ENCODE results near the gene DBNL.

DBNL gene

GRCh38 chr7:44051611-44052220, 7.2 kb downstream of the DBNL start:
- Mint-ChIP-seq H3K4me1 (peaks cover 63% of the 10 kb centered on the region), H3K9me3 (no peaks in the 10 kb centered on the region), H3K4me3 (no peak overlapping the region), H3K27ac (peak overlapping the region; percentile 18), H3K36me3 (ENCODE audit: low read depth) (peaks cover 60% of the 10 kb centered on the region), H3K27me3 (no peaks in the 10 kb centered on the region)
- ATAC-seq (no peak), DNase-seq (no peak)

DNA sequence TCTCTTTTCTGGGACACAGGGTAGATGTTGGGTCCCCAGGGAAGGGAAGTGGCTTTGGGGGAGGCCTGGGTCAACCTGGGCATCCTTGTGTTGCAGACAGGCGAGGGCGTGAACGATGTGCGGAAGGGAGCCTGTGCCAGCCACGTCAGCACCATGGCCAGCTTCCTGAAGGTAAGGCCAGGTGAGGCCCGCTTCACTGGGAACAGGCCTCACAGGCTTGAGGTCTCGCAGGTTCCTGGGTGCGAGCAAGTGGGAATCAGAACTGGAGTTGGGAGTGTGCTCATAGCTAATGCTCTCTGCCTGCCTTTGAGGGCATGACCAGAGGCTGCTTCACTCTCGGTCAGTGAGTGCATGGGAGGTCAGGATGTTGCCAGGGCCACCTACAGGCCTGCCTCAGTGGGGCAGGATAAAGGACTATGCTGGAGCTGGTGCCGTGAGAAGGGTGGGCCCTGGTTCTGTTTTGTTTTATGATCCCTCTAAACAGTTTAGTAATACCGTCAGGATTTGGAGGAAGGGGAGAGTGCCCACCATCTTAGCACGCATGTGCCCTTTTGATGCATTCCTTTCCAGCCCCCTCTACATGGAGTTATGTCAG, 8.4 kb downstream of the DBNL start:
- ATAC-seq: no peak
- Mint-ChIP-seq H3K36me3 (ENCODE audit: low read depth) (peaks cover 59% of the 10 kb centered on the region), H3K4me1 (peaks cover 56% of the 10 kb centered on the region), H3K9me3 (no peaks in the 10 kb centered on the region), H3K27me3 (no peaks in the 10 kb centered on the region), H3K4me3 (no peak overlapping the region), H3K27ac (peak overlapping the region; percentile 12)
- DNase-seq: no peak

- DNase-seq: no peak
- peaks cover 38% of the 10 kb centered on the region for H3K4me1 Mint-ChIP-seq
- no peak for ATAC-seq
- no peak overlapping the region for H3K27ac Mint-ChIP-seq
- H3K4me3 Mint-ChIP-seq: no peak overlapping the region
- H3K9me3 Mint-ChIP-seq: no peaks in the 10 kb centered on the region
- H3K27me3 Mint-ChIP-seq: no peaks in the 10 kb centered on the region
- peaks cover 55% of the 10 kb centered on the region for H3K36me3 Mint-ChIP-seq (ENCODE audit: low read depth)
These were observed 12.2 kb downstream of the DBNL start for GRCh38 chr7:44056681-44057080.

GRCh38 chr7:44057181-44057848, 12.8 kb downstream of the DBNL start:
- peaks cover 35% of the 10 kb centered on the region for H3K4me1 Mint-ChIP-seq
- H3K27me3 Mint-ChIP-seq: no peaks in the 10 kb centered on the region
- no peak overlapping the region for H3K4me3 Mint-ChIP-seq
- no peak for DNase-seq
- H3K27ac Mint-ChIP-seq: no peak overlapping the region
- peaks cover 51% of the 10 kb centered on the region for H3K36me3 Mint-ChIP-seq (ENCODE audit: low read depth)
- H3K9me3 Mint-ChIP-seq: no peaks in the 10 kb centered on the region
- ATAC-seq: no peak

DNA sequence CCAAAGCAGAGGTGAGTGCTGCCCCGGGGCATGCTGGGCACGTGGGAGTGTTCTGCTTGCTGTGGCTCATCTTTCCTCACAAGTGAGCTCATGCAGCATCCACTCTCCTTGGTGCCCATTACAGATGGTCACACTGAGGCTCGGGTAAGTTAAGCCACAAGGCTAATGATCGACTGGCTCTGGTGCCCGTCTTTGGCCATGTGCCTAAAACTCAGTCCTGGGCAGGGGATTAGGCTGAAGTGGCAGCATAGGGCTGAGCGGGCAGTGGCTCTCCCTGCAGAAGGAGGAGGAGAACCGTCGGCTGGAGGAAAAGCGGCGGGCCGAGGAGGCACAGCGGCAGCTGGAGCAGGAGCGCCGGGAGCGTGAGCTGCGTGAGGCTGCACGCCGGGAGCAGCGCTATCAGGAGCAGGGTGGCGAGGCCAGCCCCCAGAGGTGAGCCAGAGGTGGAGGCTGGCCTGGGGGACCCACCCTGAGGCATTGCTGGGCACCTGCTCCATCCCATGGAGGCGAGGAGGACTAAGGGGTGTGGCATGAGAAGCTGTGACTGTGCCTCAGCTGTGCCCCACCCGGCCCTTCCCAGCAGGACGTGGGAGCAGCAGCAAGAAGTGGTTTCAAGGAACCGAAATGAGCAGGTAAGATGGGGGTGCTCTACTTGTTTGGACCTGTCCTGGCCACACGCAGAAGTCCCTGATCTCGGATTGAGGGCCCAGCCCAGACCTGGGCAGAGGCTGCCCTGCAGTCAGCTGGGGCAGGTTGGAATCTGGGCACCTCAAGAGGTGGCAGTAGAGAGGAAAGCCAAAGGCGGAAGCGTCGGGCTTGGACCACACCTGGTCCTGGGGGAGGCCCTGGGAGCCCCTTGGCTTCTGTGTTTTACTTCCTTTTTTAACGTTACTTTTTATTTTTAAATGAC, 13.6 kb downstream of the DBNL start:
- DNase-seq: no peak
- Mint-ChIP-seq H3K4me1 (peaks cover 35% of the 10 kb centered on the region), H3K9me3 (no peaks in the 10 kb centered on the region), H3K4me3 (no peak overlapping the region), H3K27me3 (no peaks in the 10 kb centered on the region), H3K36me3 (ENCODE audit: low read depth) (peaks cover 46% of the 10 kb centered on the region), H3K27ac (peak overlapping the region; percentile 76)
- no peak for ATAC-seq

DNA sequence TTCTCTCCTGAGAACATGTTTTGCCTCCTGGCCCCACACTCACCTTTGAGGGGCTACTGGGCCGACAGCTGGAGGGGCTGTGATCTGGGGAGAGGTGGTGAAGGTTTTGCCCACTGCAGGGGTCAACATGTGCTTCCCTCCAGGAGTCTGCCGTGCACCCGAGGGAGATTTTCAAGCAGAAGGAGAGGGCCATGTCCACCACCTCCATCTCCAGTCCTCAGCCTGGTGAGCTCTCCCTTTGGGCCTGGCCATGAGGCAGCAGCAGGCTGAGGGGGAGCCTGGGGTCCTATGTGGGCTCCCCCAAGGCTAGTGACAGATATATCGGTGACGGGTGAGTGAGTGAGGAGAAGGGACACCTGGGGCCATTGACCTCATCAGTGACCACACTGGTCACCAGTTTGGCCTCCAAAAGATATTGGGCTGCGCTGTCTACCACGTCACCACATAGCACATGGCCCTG, 14.3 kb downstream of the DBNL start:
- H3K27me3 Mint-ChIP-seq: no peaks in the 10 kb centered on the region
- peaks cover 35% of the 10 kb centered on the region for H3K4me1 Mint-ChIP-seq
- peak overlapping the region; percentile 76 for H3K27ac Mint-ChIP-seq
- no peak for ATAC-seq
- H3K4me3 Mint-ChIP-seq: no peak overlapping the region
- H3K36me3 Mint-ChIP-seq (ENCODE audit: low read depth): peaks cover 43% of the 10 kb centered on the region
- DNase-seq: no peak
- H3K9me3 Mint-ChIP-seq: no peaks in the 10 kb centered on the region

- peaks cover 35% of the 10 kb centered on the region for H3K4me1 Mint-ChIP-seq
- H3K9me3 Mint-ChIP-seq: no peaks in the 10 kb centered on the region
- H3K27ac Mint-ChIP-seq: peak overlapping the region; percentile 76
- peaks cover 41% of the 10 kb centered on the region for H3K36me3 Mint-ChIP-seq (ENCODE audit: low read depth)
- no peaks in the 10 kb centered on the region for H3K27me3 Mint-ChIP-seq
- peak; percentile 60 for ATAC-seq
- no peak for DNase-seq
- no peak overlapping the region for H3K4me3 Mint-ChIP-seq
These were observed 15.0 kb downstream of the DBNL start for GRCh38 chr7:44059219-44060090.

DNA sequence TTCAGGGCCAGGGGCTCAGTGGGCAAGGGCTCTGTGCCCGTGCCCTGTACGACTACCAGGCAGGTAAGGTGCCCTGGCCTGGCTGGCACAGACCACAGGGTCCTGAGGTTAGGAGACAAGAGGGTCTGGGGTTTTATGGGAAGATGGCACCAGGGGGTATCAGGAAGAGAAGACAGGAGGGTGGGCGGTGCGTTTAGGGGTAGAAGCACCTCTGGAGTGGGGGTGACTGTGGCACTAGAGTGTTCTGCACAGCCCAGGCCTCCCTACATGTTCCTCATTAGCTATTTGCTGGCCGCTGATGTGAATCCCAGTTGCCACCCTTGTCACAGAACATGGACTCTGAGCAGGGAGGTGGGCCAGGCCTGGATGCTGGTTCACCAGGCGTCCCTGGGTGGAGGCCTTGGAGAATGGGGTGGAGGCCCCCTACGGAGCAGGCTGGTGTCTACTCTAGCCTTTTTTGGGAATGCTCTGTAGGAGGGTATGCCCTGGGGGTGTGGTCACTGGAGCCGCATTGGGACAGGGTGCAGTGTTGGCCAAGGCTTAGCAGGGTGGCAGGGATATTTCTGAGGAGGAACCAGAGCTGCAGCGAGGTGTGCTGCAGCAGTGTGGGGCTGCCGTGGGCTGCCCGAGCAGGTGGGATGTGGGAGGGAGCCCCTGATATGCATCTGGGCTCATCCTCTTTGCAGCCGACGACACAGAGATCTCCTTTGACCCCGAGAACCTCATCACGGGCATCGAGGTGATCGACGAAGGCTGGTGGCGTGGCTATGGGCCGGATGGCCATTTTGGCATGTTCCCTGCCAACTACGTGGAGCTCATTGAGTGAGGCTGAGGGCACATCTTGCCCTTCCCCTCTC, 15.8 kb downstream of the DBNL start:
- no peaks in the 10 kb centered on the region for H3K27me3 Mint-ChIP-seq
- peaks cover 36% of the 10 kb centered on the region for H3K36me3 Mint-ChIP-seq (ENCODE audit: low read depth)
- no peak overlapping the region for H3K27ac Mint-ChIP-seq
- H3K4me1 Mint-ChIP-seq: peaks cover 31% of the 10 kb centered on the region
- no peak overlapping the region for H3K4me3 Mint-ChIP-seq
- ATAC-seq: no peak
- no peak for DNase-seq
- H3K9me3 Mint-ChIP-seq: no peaks in the 10 kb centered on the region

- Mint-ChIP-seq H3K27me3 (no peaks in the 10 kb centered on the region), H3K36me3 (ENCODE audit: low read depth) (peaks cover 29% of the 10 kb centered on the region), H3K27ac (no peak overlapping the region)
These were observed 16.6 kb downstream of the DBNL start for GRCh38 chr7:44060948-44061644.

DNA sequence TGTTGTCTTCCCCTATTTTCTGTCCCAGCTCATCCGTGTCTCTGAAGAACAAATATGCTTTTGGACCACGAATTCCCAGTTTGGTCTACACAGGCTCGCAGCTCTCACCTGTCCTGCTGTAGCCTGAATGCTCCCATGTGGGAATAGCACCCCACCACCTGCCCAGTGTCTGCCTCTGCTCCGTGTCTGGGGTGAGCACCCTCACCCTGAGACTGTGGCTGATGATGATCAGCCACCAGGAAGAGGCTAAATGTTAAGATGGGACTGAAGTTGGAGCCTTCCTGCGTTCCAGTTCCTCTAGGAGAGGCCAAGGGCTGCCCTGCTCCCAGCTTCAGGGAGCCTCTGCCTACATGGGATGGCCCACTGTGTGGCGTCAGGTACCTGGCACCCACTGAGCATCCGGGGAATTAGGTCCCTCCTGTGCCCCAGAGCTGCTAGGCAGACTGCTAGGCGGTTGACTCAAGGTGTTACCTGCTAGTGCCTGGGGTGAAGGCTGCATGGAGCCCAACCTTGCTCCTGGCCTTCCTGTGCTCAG, 17.2 kb downstream of the DBNL start:
- no peak overlapping the region for H3K27ac Mint-ChIP-seq

More at GRCh38 chr7:44060948-44061644, 16.6 kb downstream of the DBNL start:
- H3K9me3 Mint-ChIP-seq: no peaks in the 10 kb centered on the region
- ATAC-seq (no peak), DNase-seq (no peak)
- no peak overlapping the region for H3K4me3 Mint-ChIP-seq
- H3K4me1 Mint-ChIP-seq: peaks cover 30% of the 10 kb centered on the region

GRCh38 chr7:44062180-44062902, 17.8 kb downstream of the DBNL start:
- Mint-ChIP-seq H3K27ac (no peak overlapping the region), H3K9me3 (no peaks in the 10 kb centered on the region), H3K4me1 (peaks cover 35% of the 10 kb centered on the region), H3K4me3 (no peak overlapping the region), H3K27me3 (no peaks in the 10 kb centered on the region), H3K36me3 (ENCODE audit: low read depth) (peaks cover 22% of the 10 kb centered on the region)
- DNase-seq (no peak), ATAC-seq (no peak)

More for the DNA sequence above, 17.2 kb downstream of the DBNL start:
- DNase-seq (no peak), ATAC-seq (no peak)
- Mint-ChIP-seq H3K9me3 (no peaks in the 10 kb centered on the region), H3K27me3 (no peaks in the 10 kb centered on the region), H3K36me3 (ENCODE audit: low read depth) (peaks cover 24% of the 10 kb centered on the region), H3K4me1 (peaks cover 31% of the 10 kb centered on the region), H3K4me3 (no peak overlapping the region)

- DNase-seq (no peak), ATAC-seq (no peak)
- Mint-ChIP-seq H3K27ac (no peak overlapping the region), H3K9me3 (no peaks in the 10 kb centered on the region), H3K4me1 (peaks cover 32% of the 10 kb centered on the region), H3K36me3 (ENCODE audit: low read depth) (peaks cover 17% of the 10 kb centered on the region), H3K4me3 (no peak overlapping the region), H3K27me3 (no peaks in the 10 kb centered on the region)
These were observed 18.4 kb downstream of the DBNL start for GRCh38 chr7:44062903-44063295.
